Activated CD4-positive, alpha-beta T cell treated with anti-CD3 and anti-CD28 coated beads, Interleukin-2, amount 10 ng/mL, durations not matched to agents 24 days and 14 days (primary cell): ENCODE data around the gene PZP. TPM values are rescaled to one million over a fixed set of nuclear protein-coding genes. Genes with fewer than 3 reads are reported as not detected.

Source experiments
- total RNA-seq: library from RNA; stranded (reverse); gene quantifications from 2 replicates; pipeline ENCODE4 v1.2.3, GENCODE V29; 2022

The PZP gene
- total RNA-seq, 1 donor from 2014 or later = not detected

Other genes starting within 250 kb of the PZP start
- gene KLRG1, start 218.8 kb downstream of the PZP start, total RNA-seq = 0.71 and 0.84 TPM in 2 replicates
- gene A2M, start 92.5 kb downstream of the PZP start, total RNA-seq = not detected in 2 replicates